ENCODE measurements around the gene TMC4. TPM values are rescaled to one million over a fixed set of nuclear protein-coding genes. Genes with fewer than 3 reads are reported as not detected.
"Not testable (repeated sequence)": the region's sequence is repeated elsewhere in the genome, so short reads cannot be mapped to it uniquely, and the experiment has no call there.

TMC4 gene, protein sequence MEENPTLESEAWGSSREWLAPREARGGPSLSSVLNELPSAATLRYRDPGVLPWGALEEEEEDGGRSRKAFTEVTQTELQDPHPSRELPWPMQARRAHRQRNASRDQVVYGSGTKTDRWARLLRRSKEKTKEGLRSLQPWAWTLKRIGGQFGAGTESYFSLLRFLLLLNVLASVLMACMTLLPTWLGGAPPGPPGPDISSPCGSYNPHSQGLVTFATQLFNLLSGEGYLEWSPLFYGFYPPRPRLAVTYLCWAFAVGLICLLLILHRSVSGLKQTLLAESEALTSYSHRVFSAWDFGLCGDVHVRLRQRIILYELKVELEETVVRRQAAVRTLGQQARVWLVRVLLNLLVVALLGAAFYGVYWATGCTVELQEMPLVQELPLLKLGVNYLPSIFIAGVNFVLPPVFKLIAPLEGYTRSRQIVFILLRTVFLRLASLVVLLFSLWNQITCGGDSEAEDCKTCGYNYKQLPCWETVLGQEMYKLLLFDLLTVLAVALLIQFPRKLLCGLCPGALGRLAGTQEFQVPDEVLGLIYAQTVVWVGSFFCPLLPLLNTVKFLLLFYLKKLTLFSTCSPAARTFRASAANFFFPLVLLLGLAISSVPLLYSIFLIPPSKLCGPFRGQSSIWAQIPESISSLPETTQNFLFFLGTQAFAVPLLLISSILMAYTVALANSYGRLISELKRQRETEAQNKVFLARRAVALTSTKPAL
- total RNA-seq: 1 to 10 TPM in 1 of 2 donors, under 1 TPM in 1; 0.38 to 1.1 TPM
- long read RNA-seq, partial matches to known transcripts: 0 of 1 reads
- long read RNA-seq, other reads (novel, unspliced or antisense): 1 of 1 reads

DNA sequence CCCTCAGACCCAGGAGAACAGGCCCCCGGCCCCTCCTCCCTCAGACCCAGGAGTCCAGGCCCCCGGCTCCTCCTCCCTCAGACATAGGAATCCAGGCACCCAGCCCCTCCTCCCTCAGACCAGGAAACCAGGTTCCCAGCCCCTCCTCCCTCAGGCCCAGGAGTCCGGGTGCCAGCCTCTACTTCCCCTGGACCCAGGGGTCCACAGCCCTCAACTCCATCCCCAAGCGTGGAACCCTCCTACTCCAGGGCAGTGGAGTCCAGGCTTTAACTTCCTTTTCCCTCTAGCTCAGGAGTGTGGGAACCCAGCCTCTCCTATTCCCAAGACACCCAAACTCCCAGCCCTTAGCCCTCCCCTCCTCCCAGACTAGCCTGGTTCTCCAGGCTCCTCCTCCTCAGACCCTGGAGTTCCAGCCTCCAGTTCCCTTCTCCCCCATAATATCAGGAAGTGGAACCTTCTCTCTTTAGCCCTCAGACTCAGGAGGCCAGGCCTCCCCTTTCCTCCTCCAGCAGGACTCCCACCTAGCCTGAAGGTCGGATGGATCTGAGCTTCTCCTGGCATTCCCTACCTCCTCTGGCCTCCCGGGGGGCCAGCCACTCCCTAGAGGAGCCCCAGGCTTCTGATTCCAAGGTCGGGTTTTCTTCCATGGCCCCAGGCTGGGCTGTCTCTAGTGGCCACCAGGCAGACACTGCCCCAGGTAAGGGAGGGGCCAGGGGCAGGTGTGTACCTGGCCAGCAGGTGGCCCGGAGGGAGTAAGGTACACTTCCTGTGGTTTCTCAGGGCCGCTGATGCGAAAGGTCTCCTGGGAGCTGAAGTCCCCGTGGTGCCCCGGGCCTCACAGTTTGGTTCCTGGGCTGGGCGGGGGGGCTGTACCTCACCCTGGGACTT is at the start of gene TMC4:
TMC4 (minus strand) TSS at position 690 of the 888 bp plus-strand sequence; CDS start at position 647, 43 bp downstream.
- DNase-seq: no peak
- intact Hi-C loops (cut with DNase I): no loop called here
- peak; percentile 30 to 55 for ATAC-seq

DNA sequence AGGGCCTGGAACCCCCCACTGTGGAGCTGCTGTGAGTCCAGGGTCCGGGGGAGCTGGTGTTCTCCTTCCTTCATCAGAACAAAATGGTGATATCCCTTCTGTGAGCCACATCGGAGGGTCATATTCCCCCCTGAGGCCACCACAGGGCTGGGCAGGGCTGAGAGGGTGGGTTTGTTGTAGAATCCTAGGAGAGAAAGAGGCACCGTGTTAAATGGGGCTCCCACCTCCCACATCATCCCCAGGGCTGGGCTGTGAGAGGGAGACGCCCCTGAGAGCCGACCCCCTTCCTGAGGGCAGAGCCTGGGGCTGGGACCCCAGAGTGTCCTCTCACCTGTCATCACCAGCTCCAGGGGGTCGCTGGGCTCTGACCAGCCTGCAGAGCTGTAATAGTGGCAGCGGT is 49.0 kb upstream of the TMC4 start:
- intact Hi-C loops (cut with DNase I): loop anchor here in 1 of 2 donors (2.0 kb wide), 1 partner anchor 17 kb away; no protein-coding TSS in a partner anchor
- not testable (repeated sequence) for ATAC-seq, DNase-seq

DNA sequence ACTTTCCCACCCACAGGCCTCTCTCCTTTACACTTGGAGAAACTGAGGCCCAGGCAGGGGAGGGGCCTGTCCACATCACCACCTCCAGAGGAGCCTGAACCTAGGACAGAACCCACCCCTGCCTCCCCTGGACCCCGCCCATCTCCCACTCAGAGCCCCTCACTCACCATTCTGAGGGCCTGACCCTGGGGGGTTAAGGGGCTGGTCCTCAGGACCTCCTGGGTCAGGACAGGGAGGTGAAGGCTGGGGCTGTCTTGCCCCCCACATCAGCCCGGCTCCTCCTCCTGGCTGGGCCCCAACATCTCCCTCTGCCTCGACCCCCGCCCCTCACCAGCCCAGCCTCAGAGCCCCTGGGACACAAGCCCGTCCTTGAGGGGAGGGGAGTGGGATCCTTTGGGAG is 46.7 kb upstream of the TMC4 start:
- DNase-seq, ATAC-seq: not testable (repeated sequence)
- intact Hi-C loops (cut with DNase I): loop anchor here in 1 of 2 donors (2.0 kb wide), 1 partner anchor 19 kb away; no protein-coding TSS in a partner anchor

DNA sequence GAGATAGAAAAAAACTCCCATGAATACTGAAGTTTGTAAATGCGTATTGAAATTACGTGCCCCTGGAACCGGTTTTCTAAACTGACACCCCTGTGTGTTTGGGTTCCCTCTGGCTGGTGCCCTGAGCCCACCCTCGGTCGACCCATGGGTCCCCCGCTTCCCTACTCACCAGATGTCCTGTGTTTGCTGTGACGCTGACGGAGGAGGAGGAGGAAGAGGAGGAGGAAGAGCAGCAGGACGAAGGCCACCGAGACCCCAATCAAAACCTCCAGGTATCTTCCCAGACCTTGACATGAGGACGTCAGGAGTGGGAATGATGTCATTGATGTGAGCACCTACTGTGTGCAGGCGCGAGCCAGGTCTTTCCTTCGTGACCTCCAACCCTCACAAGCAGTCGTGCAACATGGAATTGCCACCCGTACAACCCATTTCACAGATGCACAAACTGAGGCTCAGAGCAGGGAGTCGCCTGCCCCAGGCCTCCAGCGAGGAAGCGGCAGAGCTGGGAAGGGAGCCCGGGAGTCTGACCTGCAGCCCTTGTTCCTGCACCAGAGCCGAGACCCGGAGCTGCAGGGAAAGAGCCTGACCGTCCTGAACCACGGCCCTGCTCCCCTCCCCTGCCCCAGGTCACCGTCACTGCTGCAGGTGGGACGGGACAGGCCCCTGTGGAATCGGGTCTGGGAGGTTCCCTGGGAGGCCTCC is 46.2 kb upstream of the TMC4 start:
- DNase-seq (no peak), ATAC-seq (no peak)
- intact Hi-C loops (cut with DNase I): no loop called here

DNA sequence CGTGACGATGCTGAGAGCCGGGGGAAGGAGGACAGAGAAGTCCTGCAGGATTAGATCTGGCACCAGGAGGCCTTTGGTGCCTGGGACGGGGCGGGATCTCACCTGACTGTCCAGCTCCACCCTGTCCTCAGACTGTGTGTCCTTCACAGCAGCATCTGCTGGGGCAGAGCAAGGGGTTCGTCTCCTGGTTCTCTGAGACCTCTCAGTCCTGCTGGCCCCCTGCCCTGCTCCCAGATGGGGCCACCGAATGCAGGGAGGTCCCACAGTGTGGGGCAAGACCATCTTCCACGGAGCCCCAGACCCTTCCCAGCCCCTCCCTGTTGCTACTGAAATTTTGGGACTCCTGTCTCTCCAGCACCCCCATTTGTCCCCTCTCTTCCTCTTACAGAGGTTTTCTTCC is 45.3 kb upstream of the TMC4 start:
- no peak for ATAC-seq
- no peak for DNase-seq

DNA sequence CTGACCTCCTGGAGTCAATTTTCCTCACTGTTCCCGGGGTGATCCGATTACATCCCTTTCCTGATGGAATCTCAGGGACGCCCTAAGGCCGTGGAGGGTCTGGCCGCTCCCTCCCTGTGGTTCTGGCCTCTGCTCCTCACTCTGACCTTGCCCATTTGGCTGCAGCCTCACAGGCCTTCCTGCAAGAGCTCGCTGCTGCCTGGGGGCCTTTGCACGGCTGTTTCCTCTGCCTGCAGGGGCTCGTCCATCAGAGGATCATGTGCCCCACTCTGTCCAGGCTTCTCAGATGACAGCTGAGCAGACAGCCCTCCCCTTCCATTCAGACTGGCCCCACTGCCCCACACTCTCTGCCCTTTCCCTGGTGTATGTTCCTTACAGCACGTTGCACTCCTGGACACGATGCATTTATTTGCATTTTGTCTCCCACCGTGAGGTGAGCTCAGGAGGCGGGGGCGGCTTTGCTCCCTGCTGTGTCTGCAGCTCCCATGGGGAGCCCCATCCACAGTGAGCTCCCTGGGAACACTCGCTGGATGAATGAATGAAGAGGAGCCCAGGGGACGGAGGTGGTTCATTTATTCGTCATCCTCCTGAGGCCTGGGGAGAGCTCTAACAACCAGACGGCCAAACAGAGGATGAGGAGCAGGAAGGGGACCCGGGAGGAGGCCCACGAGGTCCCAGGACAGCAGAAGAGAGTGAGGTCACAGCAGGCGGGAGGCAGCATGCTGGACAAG is 44.7 kb upstream of the TMC4 start:
- ATAC-seq; DNase-seq; intact Hi-C loops (cut with DNase I): not testable (repeated sequence)

More for the DNA sequence above, 45.3 kb upstream of the TMC4 start:
- intact Hi-C loops (cut with DNase I): no loop called here

DNA sequence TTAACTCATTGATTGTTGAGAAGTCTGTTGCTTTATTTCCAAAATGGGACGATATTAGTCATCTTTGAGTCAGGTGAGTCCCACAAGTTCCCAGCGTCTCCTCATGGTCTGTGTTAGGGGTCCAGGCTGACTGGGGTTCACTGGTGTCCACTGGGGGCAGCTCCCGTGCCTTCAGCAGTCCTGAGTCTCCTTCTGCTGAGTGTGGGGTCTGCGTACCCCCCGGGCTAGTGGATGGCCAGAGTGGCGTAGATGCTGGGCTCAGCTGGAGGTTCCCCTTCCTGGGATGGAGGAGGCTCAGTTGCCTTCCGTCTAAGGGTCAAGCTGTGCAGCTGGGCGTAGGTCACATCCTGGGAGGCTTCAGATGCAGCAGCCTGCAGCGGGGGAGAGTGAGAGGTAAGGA is 43.9 kb upstream of the TMC4 start:
- ATAC-seq (no peak), DNase-seq (no peak)
- intact Hi-C loops (cut with DNase I): no loop called here

DNA sequence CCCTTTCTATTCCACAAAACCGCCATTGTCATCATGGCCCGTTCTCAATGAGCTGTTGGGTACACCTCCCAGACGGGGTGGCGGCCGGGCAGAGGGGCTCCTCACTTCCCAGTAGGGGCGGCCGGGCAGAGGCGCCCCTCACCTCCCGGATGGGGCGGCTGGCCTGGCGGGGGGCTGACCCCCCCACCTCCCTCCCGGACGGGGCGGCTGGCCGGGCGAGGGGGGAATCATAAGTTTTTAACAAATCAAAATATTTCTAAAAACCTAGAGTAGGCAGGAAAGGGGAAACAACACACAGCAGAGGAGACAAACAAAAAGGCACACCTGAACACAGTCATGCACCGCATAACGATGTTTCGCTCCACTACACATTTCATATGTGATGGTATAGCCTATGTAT is 41.8 kb upstream of the TMC4 start:
- DNase-seq; intact Hi-C loops (cut with DNase I); ATAC-seq: not testable (repeated sequence)

DNA sequence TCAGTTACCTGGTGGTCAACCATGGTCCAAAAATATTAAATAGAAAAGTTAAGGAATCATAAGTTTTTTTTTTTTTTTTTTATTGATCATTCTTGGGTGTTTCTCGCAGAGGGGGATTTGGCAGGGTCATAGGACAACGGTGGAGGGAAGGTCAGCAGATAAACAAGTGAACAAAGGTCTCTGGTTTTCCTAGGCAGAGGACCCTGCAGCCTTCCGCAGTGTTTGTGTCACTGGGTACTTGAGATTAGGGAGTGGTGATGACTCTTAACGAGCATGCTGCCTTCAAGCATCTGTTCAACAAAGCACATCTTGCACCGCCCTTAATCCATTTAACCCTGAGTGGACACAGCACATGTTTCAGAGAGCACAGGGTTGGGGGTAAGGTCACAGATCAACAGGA is 41.3 kb upstream of the TMC4 start:
- ATAC-seq; DNase-seq; intact Hi-C loops (cut with DNase I): not testable (repeated sequence)

DNA sequence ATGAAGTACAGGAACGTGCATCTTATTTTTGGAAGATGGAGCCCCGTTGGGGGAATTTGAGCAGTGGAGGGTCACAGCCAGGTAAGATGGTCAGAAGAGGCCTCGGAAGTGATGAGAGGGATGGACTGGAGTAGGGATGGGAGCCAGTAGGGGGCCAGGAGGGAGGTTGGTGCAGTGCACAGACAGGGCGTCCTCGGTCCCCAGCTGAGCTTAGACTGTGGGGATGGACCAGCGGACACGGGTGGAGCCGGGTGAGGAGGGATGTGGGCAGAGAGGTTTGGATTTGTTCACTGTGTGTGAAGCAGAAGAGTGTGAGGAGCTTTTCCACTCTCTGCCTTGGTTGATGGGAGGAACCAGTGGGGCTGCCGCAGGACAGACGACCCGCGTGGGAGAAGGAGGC is 38.3 kb upstream of the TMC4 start:
- intact Hi-C loops (cut with DNase I): no loop called here
- no peak for DNase-seq
- no peak for ATAC-seq

DNA sequence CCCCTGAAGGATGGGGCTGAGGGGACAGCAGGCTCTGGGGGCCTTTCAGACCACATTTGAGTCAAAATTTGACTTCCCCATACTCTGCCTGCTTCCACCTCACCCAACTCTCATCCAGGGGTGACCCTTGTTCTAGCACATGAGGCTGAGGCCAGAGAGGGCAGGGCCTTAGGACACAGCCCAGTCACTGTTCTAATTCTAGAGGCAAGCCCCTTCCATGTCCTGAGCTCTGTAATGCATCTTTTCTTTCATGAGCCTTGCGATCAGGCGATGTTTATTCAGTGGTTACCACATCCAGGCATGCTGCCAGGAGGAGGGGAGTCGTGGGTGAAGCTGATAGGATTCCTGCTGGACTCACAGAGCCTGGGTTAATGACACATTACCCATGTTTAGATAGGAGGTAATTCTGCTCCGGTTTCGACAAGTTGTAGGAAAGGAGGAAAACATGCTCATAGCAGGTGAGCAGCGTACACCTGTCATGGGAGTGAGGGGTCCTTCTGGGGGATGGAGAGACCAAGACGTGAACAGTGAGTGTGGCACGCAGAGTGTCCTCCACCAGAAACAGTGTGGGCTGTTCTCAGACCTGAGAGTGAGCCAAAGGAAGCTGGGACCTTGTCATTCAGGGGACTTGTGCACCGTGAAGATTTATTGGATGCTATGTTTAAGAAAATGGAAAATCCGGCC is 37.0 kb upstream of the TMC4 start:
- peak; percentile 92 for DNase-seq
- peak; percentile 71 to 73 for ATAC-seq
- intact Hi-C loops (cut with DNase I): no loop called here

DNA sequence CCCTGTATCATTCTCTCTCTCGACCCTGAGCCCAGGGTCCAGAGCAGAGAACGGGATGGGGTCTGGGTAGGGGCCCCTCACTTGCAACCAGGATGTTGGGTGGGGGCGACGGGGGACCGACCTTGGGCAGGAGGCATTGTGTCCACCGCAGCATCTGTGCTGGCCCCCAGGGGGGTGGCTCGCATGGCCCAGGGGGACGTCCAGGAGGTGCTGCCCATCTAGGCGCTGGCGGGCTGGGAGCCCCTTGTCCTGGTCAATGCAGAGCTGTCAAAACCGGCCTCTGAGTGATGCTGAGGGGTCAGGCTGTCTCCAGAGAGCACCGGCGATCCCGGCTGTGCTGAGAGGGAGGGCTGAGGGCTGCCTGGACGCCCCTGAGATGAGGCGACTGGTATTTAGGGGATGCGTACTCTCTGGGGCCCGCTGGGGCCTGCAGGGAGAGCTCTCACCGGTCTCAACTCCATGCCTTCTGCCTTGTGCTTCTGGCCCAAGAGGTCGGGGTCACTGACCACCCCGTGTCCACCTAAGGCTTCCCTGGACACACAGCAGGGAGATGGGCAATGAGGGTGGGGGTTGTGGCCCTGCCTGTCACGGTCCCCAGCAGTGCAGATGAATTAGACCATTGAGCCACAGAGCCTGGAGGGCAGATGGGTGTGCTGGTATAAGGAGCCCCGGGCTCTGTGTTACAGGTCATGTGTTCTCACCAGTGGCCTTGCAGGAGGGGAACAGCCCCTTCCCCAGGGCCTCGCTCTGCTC is 36.3 kb upstream of the TMC4 start:
- ATAC-seq (peak; percentile 5 to 14), DNase-seq (no peak)
- intact Hi-C loops (cut with DNase I): no loop called here

DNA sequence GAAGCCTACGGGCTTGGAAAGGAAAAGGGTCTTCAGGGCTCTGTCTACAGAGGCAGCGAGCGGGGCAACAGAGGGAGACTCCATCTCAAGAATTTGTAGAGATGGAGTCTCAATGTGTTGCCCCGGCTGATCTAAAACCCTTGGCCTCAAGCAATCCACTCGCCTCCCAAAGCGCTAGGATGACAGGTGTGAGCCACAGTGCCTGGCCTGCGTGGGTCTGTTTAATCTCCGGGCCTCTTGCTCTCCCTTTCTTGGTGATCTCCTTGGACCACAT is 35.8 kb upstream of the TMC4 start:
- intact Hi-C loops (cut with DNase I): no loop called here
- DNase-seq (no peak), ATAC-seq (no peak)

DNA sequence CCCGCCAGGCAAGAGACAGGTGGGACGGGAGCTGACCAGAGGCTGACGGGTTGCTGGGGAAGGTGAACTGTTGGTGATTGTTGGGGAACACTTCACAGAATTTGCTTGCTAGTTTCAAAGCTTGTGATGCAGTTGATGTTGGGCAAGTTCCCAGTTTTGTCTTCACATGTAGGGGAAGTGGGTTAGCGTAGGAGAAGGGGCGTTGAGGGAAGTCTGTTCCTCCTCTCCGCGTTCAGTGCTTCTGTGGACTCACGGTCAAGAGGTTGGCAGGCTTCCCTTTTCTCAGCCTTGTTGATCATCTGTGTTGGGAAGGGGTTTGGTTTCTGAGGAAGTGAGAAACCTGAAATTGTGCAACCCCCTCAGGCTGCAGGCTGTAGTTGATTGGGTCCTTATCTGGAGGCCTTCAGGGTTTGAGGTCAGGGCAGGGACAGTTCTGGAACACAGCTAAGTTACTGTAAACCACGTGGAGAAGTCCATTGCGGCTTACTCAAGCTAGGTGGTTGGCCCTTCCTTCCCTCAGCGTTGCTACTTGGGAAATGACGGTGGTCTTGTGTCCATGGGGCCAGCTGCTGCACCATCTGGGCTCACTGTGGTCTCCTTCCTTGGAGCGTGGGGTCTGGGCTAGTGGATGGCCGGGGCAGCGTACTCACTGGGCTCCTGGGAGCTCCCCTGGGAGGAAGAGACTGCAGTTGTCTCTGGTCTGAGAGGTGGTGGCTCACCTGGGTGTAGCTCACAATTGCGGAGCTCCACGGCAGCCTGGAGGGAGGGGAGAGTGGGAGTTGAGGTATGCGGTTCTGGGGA is 35.2 kb upstream of the TMC4 start:
- intact Hi-C loops (cut with DNase I): no loop called here
- DNase-seq (peak; percentile 73), ATAC-seq (peak; percentile 62 to 66)

DNA sequence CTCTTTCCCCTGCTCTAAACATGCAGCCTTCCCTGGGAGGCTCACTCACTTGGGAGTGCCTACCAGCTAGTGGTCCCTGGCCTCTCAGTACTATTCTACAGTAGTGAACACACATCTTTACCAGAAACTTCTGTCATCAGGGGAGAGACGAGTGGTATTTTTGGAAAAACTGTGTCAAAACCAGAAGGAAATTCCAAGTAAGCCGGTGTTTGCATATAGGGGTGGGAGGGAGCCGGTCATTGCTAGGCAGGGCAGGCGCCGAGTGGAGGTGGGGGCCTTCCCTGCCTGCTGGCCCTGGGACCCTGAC is 34.7 kb upstream of the TMC4 start:
- no peak for ATAC-seq
- no peak for DNase-seq
- intact Hi-C loops (cut with DNase I): no loop called here

DNA sequence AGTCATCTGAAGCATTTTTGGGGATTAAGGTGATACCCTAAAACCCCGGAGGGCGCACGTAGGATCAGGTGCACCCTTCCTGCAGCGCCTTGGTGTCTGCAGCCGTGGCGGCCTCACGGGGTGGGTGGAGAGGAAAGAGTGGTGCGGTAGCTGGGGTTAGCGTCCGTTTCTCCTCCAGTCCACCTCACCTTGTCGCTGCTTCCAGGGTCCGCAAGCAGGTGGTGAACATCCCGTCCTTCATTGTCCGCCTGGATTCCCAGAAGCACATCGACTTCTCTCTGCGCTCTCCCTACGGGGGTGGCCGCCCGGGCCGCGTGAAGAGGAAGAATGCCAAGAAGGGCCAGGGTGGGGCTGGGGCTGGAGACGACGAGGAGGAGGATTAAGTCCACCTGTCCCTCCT is 34.2 kb upstream of the TMC4 start:
- ATAC-seq; DNase-seq; intact Hi-C loops (cut with DNase I): not testable (repeated sequence)

All from left cardiac atrium (tissue), 4 donors.